ENCODE data around the gene ZNF749. TPM values are rescaled to one million over a fixed set of nuclear protein-coding genes. Genes with fewer than 3 reads are reported as not detected.

ZNF749 gene
- total RNA-seq, 1 experiment from 2014 or later = 19.4 TPM

Other genes starting within 250 kb of the ZNF749 start
- 15.5 and 18.2 TPM in 2 replicates for gene ZNF264, start 243.8 kb upstream of the ZNF749 start, total RNA-seq (2014; rRNA removed; shearing (Covaris generic))
- gene AURKC, start 204.3 kb upstream of the ZNF749 start, total RNA-seq (2014; rRNA removed; shearing (Covaris generic)) = 0.79 and 0.93 TPM in 2 replicates
- 14.7 and 15.5 TPM in 2 replicates for gene ZNF805, start 194.7 kb upstream of the ZNF749 start, total RNA-seq (2014; rRNA removed; shearing (Covaris generic))
- 39.4 and 40.5 TPM in 2 replicates for gene ZNF460, start 154.8 kb upstream of the ZNF749 start, total RNA-seq (2014; rRNA removed; shearing (Covaris generic))
- gene ZNF543, start 114.9 kb upstream of the ZNF749 start, total RNA-seq (2014; rRNA removed; shearing (Covaris generic)) = 13.0 and 13.5 TPM in 2 replicates
- gene ZNF304, start 84.1 kb upstream of the ZNF749 start, total RNA-seq (2014; rRNA removed; shearing (Covaris generic)) = 9.6 and 10.9 TPM in 2 replicates
- gene TRAPPC2B, start 71.8 kb upstream of the ZNF749 start, total RNA-seq (2014; rRNA removed; shearing (Covaris generic)) = 13.2 and 17.3 TPM in 2 replicates
- gene ZNF547, start 71.8 kb upstream of the ZNF749 start, total RNA-seq (2014; rRNA removed; shearing (Covaris generic)) = 1.9 and 2.0 TPM in 2 replicates
- gene ZNF548, start 45.5 kb upstream of the ZNF749 start, total RNA-seq (2014; rRNA removed; shearing (Covaris generic)) = 12.3 and 15.1 TPM in 2 replicates
- 11.4 and 13.1 TPM in 2 replicates for gene ZNF17, start 24.2 kb upstream of the ZNF749 start, total RNA-seq (2014; rRNA removed; shearing (Covaris generic))
- gene VN1R1, start 21.8 kb downstream of the ZNF749 start, total RNA-seq (2014; rRNA removed; shearing (Covaris generic)) = 0.66 and 0.67 TPM in 2 replicates
- gene ZNF772, start 42.2 kb downstream of the ZNF749 start, total RNA-seq (2014; rRNA removed; shearing (Covaris generic)) = 15.6 and 16.0 TPM in 2 replicates
- 9.4 and 12.3 TPM in 2 replicates for gene ZNF419, start 52.4 kb downstream of the ZNF749 start, total RNA-seq (2014; rRNA removed; shearing (Covaris generic))
- gene ZNF773, start 64.6 kb downstream of the ZNF749 start, total RNA-seq (2014; rRNA removed; shearing (Covaris generic)) = 12.2 and 15.1 TPM in 2 replicates
- gene ZNF549, start 92.0 kb downstream of the ZNF749 start, total RNA-seq (2014; rRNA removed; shearing (Covaris generic)) = 8.1 and 9.1 TPM in 2 replicates
- gene ZNF550, start 124.5 kb downstream of the ZNF749 start, total RNA-seq (2014; rRNA removed; shearing (Covaris generic)) = 11.8 and 13.4 TPM in 2 replicates
- 6.8 and 7.5 TPM in 2 replicates for gene ZNF416, start 143.6 kb downstream of the ZNF749 start, total RNA-seq (2014; rRNA removed; shearing (Covaris generic))
- 8.4 and 9.3 TPM in 2 replicates for gene ZIK1, start 148.8 kb downstream of the ZNF749 start, total RNA-seq (2014; rRNA removed; shearing (Covaris generic))
- gene ZNF530, start 164.6 kb downstream of the ZNF749 start, total RNA-seq (2014; rRNA removed; shearing (Covaris generic)) = 11.7 and 17.8 TPM in 2 replicates
- gene ZNF134, start 178.9 kb downstream of the ZNF749 start, total RNA-seq (2014; rRNA removed; shearing (Covaris generic)) = 20.2 and 20.8 TPM in 2 replicates
- gene ZNF211, start 197.8 kb downstream of the ZNF749 start, total RNA-seq (2014; rRNA removed; shearing (Covaris generic)) = 14.5 and 16.6 TPM in 2 replicates
- not detected in 2 replicates for gene ZSCAN4, start 233.6 kb downstream of the ZNF749 start, total RNA-seq (2014; rRNA removed; shearing (Covaris generic))
- 23.5 and 23.6 TPM in 2 replicates for gene ZNF551, start 246.7 kb downstream of the ZNF749 start, total RNA-seq (2014; rRNA removed; shearing (Covaris generic))